Stimulated activated memory B cell treated with anti-CD40 and anti-IgM and Interleukin-4, amounts not matched to agents 10 μg/mL and 1 μg/mL and 100 μg/mL, for 72 hours (primary cell): ENCODE data around the gene DDX52.
"Not testable (repeated sequence)": the region's sequence is repeated elsewhere in the genome, so short reads cannot be mapped to it uniquely, and the experiment has no call there.

ENCODE experiments used
- ATAC-seq: fragments of 150-1000 bp; cut with Tn5 transposase; 2 replicates; pipeline ENCODE4 v1.10.0; 2021
- H3K27ac Mint-ChIP-seq: one replicate; pipeline ENCODE4 v1.8.0; 2022; ENCODE audit warnings: mild to moderate bottlenecking, mixed read lengths
- H3K27me3 Mint-ChIP-seq: one replicate; pipeline ENCODE4 v1.8.0; 2022; ENCODE audit warnings: mixed read lengths
- H3K36me3 Mint-ChIP-seq: one replicate; pipeline ENCODE4 v1.8.0; 2022; ENCODE audit warnings: mixed read lengths
- H3K4me1 Mint-ChIP-seq: one replicate; pipeline ENCODE4 v1.8.0; 2022; ENCODE audit warnings: mixed read lengths
- H3K4me3 Mint-ChIP-seq: one replicate; pipeline ENCODE4 v1.8.0; 2022; ENCODE audit warnings: mild to moderate bottlenecking, moderate library complexity, mixed read lengths
- H3K9me3 Mint-ChIP-seq: one replicate; pipeline ENCODE4 v1.8.0; 2022; ENCODE audit warnings: mixed read lengths

Gene DDX52

GRCh38 chr17:37643118-37643766, at the start of gene DDX52:
DDX52 (minus strand) TSS chr17:37643446; CDS start chr17:37643420, 26 bp downstream.
- no peaks in the 10 kb centered on the region for H3K9me3 Mint-ChIP-seq
- peaks cover 14% of the 10 kb centered on the region for H3K36me3 Mint-ChIP-seq
- peaks cover 29% of the 10 kb centered on the region for H3K4me1 Mint-ChIP-seq
- ATAC-seq = peak; percentile 97
- H3K27me3 Mint-ChIP-seq = peaks cover 35% of the 10 kb centered on the region
- peak within 1 kb of the TSS; percentile 85 for H3K4me3 Mint-ChIP-seq
- H3K27ac Mint-ChIP-seq = peak within 1 kb of the TSS; percentile 92

GRCh38 chr17:37691807-37692206, 48.6 kb upstream of the DDX52 start:
- Mint-ChIP-seq H3K4me1 (no peaks in the 10 kb centered on the region), H3K36me3 (peaks cover 8% of the 10 kb centered on the region), H3K27me3 (peaks cover 4% of the 10 kb centered on the region), H3K9me3 (peaks cover 4% of the 10 kb centered on the region), H3K4me3 (no peak overlapping the region), H3K27ac (no peak overlapping the region)
- ATAC-seq = no peak

- no peaks in the 10 kb centered on the region for H3K4me1 Mint-ChIP-seq
- H3K36me3 Mint-ChIP-seq = peaks cover 5% of the 10 kb centered on the region
- no peak overlapping the region for H3K4me3 Mint-ChIP-seq
- ATAC-seq = no peak
- H3K9me3 Mint-ChIP-seq = peaks cover under 1% of the 10 kb centered on the region
- H3K27ac Mint-ChIP-seq = no peak overlapping the region
- H3K27me3 Mint-ChIP-seq = peaks cover 9% of the 10 kb centered on the region
These were observed 46.1 kb upstream of the DDX52 start for GRCh38 chr17:37689317-37689716.

- H3K36me3 Mint-ChIP-seq = peaks cover 5% of the 10 kb centered on the region
- ATAC-seq = no peak
- H3K4me1 Mint-ChIP-seq = no peaks in the 10 kb centered on the region
- no peak overlapping the region for H3K4me3 Mint-ChIP-seq
- no peak overlapping the region for H3K27ac Mint-ChIP-seq
- H3K27me3 Mint-ChIP-seq = peaks cover 17% of the 10 kb centered on the region
- peaks cover 6% of the 10 kb centered on the region for H3K9me3 Mint-ChIP-seq
These were observed 40.3 kb upstream of the DDX52 start for GRCh38 chr17:37683454-37683984.

- H3K4me3 Mint-ChIP-seq = no peak overlapping the region
- H3K27ac Mint-ChIP-seq = no peak overlapping the region
- H3K27me3 Mint-ChIP-seq = peaks cover 28% of the 10 kb centered on the region
- peaks cover 9% of the 10 kb centered on the region for H3K9me3 Mint-ChIP-seq
- no peak for ATAC-seq
- H3K36me3 Mint-ChIP-seq = peaks cover 3% of the 10 kb centered on the region
- H3K4me1 Mint-ChIP-seq = no peaks in the 10 kb centered on the region
These were observed 38.8 kb upstream of the DDX52 start for GRCh38 chr17:37682007-37682406.

GRCh38 chr17:37679995-37680394, 36.7 kb upstream of the DDX52 start:
- not testable (repeated sequence) for ATAC-seq

GRCh38 chr17:37678036-37678435, 34.8 kb upstream of the DDX52 start:
- H3K27me3 Mint-ChIP-seq = peaks cover 43% of the 10 kb centered on the region
- no peaks in the 10 kb centered on the region for H3K36me3 Mint-ChIP-seq
- peaks cover 9% of the 10 kb centered on the region for H3K9me3 Mint-ChIP-seq
- ATAC-seq = no peak
- H3K4me3 Mint-ChIP-seq = no peak overlapping the region
- no peak overlapping the region for H3K27ac Mint-ChIP-seq
- H3K4me1 Mint-ChIP-seq = no peaks in the 10 kb centered on the region

More at GRCh38 chr17:37679995-37680394, 36.7 kb upstream of the DDX52 start:
- not testable (repeated sequence) for H3K9me3 Mint-ChIP-seq, H3K4me1 Mint-ChIP-seq, H3K4me3 Mint-ChIP-seq, H3K36me3 Mint-ChIP-seq, H3K27ac Mint-ChIP-seq
- peaks cover 42% of the 10 kb centered on the region for H3K27me3 Mint-ChIP-seq

- no peaks in the 10 kb centered on the region for H3K4me1 Mint-ChIP-seq
- ATAC-seq = no peak
- peaks cover 43% of the 10 kb centered on the region for H3K27me3 Mint-ChIP-seq
- H3K4me3 Mint-ChIP-seq = no peak overlapping the region
- H3K36me3 Mint-ChIP-seq = no peaks in the 10 kb centered on the region
- H3K9me3 Mint-ChIP-seq = peaks cover 7% of the 10 kb centered on the region
- no peak overlapping the region for H3K27ac Mint-ChIP-seq
These were observed 33.8 kb upstream of the DDX52 start for GRCh38 chr17:37677021-37677420.

- Mint-ChIP-seq H3K27me3 (peaks cover 43% of the 10 kb centered on the region), H3K27ac (no peak overlapping the region), H3K4me1 (no peaks in the 10 kb centered on the region), H3K9me3 (peaks cover 6% of the 10 kb centered on the region), H3K36me3 (no peaks in the 10 kb centered on the region), H3K4me3 (no peak overlapping the region)
- no peak for ATAC-seq
These were observed 33.1 kb upstream of the DDX52 start for GRCh38 chr17:37676115-37676925.

GRCh38 chr17:37674511-37674910, 31.3 kb upstream of the DDX52 start:
- Mint-ChIP-seq H3K36me3 (no peaks in the 10 kb centered on the region), H3K9me3 (peaks cover 3% of the 10 kb centered on the region), H3K4me1 (no peaks in the 10 kb centered on the region), H3K27me3 (peaks cover 43% of the 10 kb centered on the region), H3K27ac (no peak overlapping the region), H3K4me3 (no peak overlapping the region)
- ATAC-seq = no peak

- Mint-ChIP-seq H3K9me3 (peaks cover under 1% of the 10 kb centered on the region), H3K4me3 (no peak overlapping the region), H3K27ac (no peak overlapping the region), H3K36me3 (no peaks in the 10 kb centered on the region), H3K27me3 (peaks cover 33% of the 10 kb centered on the region), H3K4me1 (no peaks in the 10 kb centered on the region)
- no peak for ATAC-seq
These were observed 30.1 kb upstream of the DDX52 start for GRCh38 chr17:37673386-37673785.

- Mint-ChIP-seq H3K36me3 (no peaks in the 10 kb centered on the region), H3K9me3 (no peaks in the 10 kb centered on the region), H3K27ac (no peak overlapping the region), H3K4me1 (no peaks in the 10 kb centered on the region), H3K4me3 (no peak overlapping the region), H3K27me3 (peaks cover 25% of the 10 kb centered on the region)
- no peak for ATAC-seq
These were observed 29.4 kb upstream of the DDX52 start for GRCh38 chr17:37672548-37673078.

- ATAC-seq = no peak
- no peak overlapping the region for H3K27ac Mint-ChIP-seq
- no peaks in the 10 kb centered on the region for H3K4me1 Mint-ChIP-seq
- H3K27me3 Mint-ChIP-seq = peaks cover 21% of the 10 kb centered on the region
- H3K9me3 Mint-ChIP-seq = no peaks in the 10 kb centered on the region
- no peaks in the 10 kb centered on the region for H3K36me3 Mint-ChIP-seq
- H3K4me3 Mint-ChIP-seq = no peak overlapping the region
These were observed 28.7 kb upstream of the DDX52 start for GRCh38 chr17:37671824-37672547.

GRCh38 chr17:37671028-37671823, 28.0 kb upstream of the DDX52 start:
- H3K4me1 Mint-ChIP-seq = no peaks in the 10 kb centered on the region
- no peak for ATAC-seq
- no peaks in the 10 kb centered on the region for H3K9me3 Mint-ChIP-seq
- no peaks in the 10 kb centered on the region for H3K36me3 Mint-ChIP-seq
- peaks cover 13% of the 10 kb centered on the region for H3K27me3 Mint-ChIP-seq
- H3K27ac Mint-ChIP-seq = no peak overlapping the region
- H3K4me3 Mint-ChIP-seq = no peak overlapping the region
